GM21390 (cell line): Measurements from ENCODE around the gene NUDT17.

ENCODE experiments used
- ATAC-seq: cut with Tn5 transposase; IDR thresholded peaks from one replicate; pipeline ENCODE4 v1.9.1; 2021; ENCODE audit not compliant: unreplicated experiment

The NUDT17 gene

DNA sequence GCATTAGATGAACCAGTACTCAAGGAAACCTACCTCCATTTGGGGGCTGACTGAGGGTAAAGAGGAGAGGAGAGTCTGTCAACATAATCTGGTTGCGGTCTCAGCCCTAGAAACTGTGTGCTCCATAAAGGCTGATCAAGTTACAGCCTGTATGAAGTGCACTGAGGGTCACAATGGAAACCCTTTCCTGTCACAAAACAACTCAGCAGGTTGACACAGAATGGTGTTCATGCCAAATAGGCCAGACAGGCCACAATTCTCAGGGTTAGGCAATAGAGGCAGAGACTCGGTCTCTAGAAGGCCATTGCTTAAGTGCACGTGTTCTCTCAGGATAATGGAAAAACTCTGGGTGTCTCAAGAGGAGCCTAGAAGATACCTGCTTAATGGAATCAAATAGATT, 44.3 kb downstream of the NUDT17 start:
- no peak for ATAC-seq

DNA sequence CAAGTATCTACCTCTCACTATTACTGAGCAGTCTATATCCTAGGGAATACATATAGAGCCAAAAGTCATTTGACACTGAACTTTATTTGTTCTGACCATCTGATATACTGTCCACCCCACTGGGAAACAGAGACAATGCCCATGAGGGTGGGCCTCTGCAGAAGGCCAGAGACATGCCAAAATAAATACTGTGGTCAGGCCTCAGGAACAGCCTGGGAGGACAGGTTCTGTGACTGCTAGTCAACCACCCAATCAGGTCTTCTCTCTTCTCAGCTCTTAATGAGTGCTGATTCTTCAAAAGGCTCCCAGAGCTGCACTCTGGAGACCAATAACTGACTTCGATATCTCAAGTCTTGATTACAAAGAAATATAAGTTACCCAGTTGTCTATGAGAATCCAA, 45.7 kb downstream of the NUDT17 start:
- no peak for ATAC-seq

DNA sequence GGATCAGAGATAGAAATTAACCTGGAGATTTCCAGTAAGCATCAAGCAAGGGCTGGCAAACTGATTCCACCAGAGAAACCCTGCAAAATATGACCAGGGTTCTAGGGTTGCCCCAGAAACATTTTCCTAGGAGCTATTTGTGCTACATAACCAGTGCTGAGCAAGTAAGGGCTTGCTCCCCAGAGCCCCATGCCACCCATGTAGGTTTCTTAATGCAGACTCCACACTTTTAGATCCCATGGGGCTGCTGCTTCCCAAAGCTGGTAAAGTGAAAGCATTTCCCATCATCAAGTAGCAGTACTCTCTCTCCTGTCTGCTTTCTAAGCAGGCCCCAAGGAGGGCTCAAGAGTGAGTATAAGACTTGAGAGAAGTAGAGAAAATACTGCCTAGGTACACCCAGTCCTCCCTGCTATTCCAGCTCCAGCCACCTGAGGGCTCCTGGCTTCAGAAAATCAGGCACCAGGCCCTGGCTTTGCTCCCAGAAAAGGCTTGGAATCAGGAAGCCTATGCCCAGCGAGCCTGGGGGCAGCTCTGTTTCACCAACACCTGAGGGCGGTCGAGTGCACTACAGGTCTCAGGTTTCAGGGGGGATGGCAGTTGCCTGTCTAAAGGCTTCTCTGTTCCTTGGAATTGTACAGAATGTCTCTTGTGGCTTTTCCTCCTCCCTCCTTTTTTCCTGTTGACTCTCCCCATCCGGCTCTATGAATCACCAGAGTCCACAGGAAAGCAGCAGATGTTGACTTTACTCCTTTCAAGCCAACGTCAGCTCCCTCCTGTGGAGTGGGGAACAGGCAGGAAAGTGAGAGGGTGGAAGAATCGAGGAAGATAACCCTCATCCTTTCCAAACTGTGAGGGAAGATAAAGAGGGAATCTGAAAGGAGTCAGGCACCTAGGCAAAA, 46.4 kb downstream of the NUDT17 start:
- ATAC-seq = no peak

DNA sequence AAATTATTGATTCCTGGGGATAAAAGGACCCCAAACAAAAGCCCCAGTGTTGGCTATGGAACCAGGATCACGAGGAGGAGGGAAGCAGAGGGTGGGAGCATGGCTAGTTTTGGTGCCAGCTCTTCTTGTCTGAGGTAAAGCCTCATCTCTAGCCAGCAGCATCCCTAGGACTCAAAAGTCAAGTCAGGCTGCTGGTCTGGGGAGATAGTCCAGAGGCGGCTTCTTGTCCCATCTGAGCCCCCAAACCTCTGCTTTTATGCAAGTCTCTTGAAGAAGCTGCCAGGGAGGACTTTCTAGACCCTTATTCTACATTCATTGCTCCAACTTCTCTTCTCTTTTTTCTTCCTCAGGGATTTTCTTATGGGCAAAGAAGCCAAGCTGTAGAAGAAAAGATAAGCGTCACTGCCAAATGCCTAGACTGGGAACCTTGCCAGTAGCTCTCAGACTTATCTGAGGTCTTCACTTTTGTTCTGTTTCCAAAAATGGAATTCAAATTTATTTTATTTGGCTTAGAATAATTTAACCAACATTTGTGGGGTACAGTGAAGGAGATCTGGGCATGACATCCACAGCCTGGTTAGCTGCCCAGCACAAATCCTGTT, 47.2 kb downstream of the NUDT17 start:
- no peak for ATAC-seq

DNA sequence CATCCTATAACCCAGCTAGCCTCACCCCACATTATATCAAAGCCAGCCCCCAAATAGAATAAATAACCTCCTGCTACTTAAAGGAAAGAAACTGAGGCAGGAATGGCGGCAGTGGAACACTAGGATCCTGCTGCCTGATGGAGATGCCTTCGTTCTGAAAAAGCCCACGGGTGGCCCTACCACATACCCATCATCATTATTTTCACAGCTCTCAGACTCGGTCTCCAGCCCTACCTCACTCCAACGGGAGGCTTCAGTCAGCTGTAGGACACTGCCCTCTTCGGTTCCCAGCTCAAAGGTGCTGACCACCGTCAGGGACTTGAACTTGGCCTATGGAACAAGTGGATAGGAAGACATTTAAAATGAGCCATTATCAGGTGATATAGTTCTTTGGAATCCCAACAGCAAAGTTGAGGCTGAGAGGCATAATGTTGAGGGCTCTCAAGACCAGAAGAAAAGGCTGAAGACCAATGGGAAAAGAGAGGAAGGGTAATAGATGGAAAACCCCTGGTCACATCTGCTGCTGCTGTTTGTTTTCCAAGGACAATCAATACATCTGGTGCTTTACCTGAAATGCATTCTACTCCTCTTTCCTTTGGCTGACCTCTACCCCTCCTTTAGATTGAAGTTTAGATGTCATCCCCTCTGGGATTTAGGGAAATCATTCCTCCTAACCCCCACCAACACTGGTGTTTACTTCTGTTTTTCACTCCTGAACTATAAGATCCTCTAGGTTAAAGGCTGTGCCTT, 48.1 kb downstream of the NUDT17 start:
- no peak for ATAC-seq

DNA sequence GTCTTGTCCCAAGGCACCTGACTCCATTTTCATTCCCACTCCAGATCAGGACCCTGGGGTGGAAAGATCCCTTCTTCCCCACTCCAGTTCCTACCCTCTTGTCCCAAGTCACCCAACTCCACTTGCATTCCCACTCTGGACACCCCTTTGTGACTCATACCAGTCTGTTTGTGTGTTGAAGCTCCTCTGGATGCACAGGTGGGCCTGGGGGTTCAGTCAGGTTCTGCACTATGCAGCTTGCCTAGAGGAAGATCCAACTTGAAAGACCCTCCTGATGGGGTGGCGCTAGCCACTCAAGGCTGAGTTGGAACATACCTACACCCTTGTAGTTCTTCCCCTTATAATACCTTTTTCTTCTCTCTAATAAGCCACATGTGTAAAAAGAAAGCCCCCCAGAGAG, 50.0 kb downstream of the NUDT17 start:
- no peak for ATAC-seq

DNA sequence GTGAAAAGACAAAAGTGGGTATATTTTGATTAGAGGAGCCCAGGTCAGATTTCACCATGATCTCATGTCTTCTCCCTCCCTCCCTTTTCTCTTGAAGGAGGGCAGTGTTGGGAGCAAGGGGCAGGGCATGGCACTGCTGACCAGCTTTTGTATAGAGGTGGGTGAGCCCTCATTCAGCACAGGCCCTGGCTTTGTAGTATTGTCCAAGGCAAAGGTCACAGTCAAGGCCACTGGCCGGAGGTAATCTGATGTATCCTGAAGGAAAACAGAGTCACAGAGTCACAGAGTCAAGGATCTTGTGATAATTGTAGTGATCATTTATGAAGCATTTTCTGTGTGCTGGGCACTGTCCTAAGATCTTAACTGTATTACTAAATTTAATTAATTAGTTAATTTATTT, 52.5 kb downstream of the NUDT17 start:
- no peak for ATAC-seq
